Suppressor macrophage (primary cell): Measurements from ENCODE around the gene EFNA5.

Experiments
- DNase-seq, 4 experiments: peaks; one replicate each; pipeline ENCODE4 v3.0.0-alpha.2; 2020 to 2022

EFNA5 gene

DNA sequence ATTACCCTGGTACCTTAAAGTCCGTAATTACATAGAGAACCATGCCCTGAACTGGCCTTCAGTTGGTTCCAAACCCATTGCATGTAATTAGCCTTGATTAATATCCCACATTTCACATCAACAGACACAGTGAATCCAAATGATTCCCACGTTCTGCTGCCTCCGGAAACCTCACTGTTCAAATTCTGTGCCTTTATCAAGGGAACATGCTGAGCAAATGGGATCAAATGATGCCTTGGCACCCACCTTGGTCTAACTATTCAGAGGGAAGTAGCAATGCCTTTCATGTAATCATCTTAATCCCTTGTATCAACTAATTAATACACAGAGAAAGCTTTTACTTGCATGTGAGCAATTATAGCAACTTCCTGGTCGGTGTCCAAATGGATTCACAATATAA, 100.6 kb downstream of the EFNA5 start:
- no peak for DNase-seq

DNA sequence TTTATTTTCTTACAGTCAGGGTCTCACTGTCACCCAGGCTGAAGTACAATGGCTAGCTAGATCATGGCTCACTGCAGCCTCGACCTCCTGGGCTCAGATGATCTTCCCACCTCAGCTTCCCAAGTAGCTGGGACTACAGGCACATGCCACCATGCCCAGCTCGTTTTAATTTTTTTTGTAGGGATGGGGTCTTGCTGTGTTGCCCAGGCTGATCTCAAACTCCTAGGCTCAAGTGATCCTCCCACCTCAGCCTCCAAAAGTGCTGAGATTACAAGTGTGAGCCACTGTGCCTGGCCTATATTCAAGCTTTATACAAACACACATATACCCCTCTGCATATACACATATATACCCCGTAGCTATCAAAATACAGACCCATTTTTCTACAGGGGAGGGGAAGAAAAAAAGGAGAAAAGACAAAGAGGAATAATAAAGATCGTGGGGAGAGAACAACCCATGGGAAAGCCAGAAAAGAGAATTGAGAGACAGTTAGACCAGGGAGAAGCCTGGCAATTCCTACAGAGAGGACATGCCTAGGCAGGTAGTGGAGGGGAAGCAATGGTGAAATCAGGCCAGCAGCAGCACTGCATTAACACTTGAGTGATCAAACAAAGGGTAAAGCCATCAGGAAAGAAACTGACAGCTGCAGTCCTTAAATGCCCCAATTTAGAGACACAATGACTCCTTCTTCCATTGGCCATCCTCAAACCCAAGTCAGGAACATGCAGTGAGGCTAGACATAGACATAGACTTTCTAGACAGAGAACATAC, 102.7 kb downstream of the EFNA5 start:
- DNase-seq, result no peak

DNA sequence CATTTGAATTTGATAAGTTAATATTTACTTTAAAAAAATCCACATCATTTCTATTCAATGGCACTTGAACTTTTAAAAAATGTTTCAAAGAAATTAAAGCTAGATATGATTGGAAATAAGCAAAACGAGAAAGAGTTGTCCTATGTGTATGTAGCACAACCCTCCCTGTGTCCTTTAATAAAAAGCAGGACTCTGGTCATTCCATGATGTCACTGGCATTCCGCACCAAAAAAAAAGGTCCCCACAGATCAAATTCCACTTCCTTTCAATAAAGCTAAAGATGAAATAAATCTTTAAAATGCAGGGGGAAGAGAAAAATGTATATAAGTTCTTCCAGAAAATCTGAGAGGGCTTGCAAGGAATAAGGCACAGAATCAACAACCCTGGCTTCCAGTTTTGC, 103.8 kb downstream of the EFNA5 start:
- DNase-seq, result no peak

DNA sequence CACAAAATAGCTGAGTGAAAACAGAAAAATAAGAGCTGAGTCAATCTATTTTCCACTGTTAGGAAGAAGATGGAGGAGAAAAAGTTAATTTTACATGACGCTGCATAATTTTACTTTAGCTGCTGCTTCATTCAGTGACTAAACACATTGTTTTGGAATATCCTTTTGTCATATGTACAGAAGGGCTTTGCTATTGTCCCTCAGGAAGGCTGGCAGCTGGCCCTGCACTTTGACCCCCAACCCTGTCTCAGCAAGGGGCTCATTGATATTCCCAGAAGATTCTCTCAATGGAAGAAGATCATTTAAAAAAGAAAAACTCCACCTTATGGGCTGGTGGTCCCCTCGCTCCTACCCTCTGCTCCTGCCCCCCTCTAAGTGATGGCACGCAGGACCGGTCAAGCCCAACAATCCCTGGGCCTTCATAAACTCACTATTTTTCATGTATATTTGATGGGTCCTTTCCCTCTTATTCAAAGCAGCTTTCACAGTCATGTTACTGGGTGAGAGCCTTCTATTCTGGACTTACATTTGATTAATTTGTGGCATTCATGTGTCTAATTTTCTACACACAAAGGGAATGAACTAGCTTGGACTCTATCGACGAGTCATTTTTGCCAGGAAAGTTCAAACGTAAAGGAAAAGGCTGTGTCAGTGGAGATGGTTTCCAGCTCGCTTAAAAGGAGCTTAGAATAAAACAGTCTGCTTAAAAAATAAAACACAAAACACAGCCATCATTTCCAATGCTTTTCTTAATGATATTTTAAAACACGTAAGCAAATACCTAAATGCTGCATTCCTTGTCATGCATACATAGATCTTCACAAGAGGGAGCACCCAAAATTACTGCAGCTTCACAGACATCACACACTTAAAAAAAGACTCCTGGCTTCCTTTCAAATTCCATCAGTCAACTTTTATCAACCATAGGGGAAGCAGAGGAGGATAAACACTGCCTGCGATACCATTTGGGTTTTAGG, 104.7 kb downstream of the EFNA5 start:
- no peak for DNase-seq

DNA sequence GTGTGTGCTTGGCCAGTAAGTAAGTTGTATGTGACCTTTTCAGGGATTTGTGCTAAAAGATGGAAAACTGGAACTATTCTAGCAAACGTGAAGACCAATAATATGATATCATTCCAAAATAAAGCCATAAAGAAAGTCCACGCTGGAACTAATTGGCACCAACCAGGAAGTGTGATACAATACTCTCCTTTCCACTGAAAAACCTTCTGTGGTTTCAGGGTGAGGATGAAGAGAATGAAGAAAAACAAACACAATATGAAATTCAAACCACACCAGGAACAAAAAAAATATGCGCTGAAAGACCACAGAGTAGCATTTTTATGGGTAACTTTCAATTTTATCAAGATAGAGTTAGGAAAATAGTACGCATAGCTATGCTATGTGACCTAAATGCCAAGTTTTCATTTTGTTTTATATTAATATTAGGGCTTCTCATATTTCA, 105.8 kb downstream of the EFNA5 start:
- DNase-seq, result no peak

DNA sequence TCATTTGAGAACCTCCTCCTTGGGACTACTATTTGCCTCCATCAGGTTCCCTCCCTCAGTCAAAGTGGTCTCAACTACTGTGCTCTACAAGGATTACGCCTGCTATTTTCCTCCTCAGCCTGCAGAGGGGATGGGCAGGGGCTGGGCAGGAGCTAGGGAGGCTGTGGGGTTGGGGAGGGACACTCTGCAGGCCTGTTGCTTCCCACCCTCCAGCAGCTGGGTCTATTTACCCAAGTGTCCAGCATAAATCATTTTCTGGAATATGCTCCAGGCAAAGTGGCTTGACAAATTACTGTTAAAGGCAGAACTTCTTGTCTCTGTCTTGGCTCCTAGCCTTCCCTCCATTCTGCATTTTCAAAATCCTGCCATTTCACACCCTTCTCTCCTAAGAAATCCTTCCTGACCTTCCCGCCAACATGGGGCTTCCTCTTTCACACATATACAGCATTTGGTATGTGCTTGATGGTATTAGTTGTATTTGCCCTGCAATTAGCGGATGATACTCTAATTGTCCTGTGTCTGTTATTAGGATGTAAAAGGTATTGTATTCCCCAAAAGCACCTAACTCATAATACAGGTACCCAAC, 106.7 kb downstream of the EFNA5 start:
- DNase-seq, result no peak

DNA sequence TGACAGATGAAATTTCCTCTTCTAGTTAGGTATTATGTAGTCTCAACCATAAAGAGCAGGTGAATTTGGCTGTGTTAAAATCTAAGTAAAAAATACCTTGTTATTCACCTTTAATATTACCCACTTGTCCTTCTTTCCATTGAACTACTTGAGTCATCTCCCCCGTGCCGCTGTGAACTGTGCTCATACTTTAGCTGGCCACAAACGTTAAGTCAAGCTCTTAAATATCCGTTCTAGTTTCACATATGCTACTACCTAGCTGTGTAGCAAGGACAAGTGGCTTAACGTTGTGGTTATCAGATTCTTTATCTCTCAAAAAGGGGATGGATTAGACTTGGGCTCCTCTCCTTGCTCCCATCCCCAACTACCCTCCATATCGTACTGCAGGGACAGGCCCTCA, 110.4 kb downstream of the EFNA5 start:
- DNase-seq, result no peak

DNA sequence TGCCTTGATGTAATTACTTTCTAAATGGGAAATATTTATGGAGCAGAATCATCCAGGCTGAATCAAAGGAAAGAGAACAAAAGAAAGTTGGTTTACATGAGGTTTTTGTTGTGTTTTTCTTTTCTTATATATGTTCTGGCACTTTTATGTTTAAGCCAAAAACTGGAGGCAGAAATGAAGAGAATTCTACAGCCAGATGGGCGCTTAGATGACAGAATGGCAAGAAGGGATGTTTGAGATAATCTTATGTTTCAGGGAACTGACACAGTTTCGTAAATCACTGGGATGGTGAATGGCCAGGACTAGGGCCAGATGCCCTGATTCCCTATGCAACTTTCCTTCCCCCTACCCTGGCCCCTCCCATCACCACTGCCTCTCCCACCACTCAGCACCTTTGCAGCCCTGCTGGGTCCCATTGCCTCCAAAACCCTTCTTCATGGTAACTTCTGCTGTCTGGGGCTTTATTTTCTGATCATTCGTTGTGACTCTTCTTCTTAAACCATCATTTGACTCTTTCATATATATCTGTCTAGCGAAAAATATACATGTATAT, 111.8 kb downstream of the EFNA5 start:
- no peak for DNase-seq

DNA sequence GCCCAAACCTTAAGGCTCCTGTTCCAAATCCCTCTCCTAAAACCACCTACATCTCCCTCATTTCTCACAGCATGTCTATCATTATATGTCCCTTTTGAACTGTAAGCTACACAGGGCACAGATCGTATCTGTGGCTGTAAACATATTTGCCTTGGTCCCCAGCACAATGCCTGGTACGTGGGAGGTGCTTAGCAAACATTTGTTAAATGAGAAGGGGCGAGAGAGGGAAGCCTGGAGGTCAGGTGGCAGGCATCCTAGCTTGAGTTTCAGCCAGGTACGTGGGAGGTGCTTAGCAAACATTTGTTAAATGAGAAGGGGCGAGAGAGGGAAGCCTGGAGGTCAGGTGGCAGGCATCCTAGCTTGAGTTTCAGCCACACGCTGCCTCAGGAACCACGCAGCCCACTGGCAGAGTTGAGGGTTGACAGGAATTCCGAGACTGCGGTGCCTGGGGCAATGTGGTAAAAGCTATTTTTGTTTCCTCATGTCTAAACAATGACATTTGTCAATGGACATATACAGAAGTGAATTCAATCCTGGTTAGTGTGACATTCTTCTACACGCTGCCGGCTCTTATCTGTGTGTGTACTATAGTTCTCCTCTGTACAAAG, 113.6 kb downstream of the EFNA5 start:
- DNase-seq, result no peak

DNA sequence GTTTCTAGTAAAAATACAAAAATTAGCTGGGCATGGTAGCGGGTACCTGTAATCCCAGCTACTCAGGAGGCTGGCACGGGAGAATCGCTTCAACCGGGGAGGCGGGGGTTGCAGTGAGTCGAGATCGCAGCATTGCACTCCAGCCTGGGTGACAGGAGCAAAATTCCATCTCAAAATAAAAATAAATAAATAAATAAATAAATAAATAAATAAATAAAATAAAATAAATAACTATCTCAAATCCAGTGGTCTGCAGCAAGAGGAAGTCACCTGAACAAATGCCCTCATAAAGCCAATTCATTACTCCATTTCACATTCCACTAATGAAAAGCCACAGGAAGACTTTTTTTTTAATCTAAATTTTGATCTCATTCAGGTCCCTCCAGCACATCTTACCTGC, 114.2 kb downstream of the EFNA5 start:
- no peak for DNase-seq

DNA sequence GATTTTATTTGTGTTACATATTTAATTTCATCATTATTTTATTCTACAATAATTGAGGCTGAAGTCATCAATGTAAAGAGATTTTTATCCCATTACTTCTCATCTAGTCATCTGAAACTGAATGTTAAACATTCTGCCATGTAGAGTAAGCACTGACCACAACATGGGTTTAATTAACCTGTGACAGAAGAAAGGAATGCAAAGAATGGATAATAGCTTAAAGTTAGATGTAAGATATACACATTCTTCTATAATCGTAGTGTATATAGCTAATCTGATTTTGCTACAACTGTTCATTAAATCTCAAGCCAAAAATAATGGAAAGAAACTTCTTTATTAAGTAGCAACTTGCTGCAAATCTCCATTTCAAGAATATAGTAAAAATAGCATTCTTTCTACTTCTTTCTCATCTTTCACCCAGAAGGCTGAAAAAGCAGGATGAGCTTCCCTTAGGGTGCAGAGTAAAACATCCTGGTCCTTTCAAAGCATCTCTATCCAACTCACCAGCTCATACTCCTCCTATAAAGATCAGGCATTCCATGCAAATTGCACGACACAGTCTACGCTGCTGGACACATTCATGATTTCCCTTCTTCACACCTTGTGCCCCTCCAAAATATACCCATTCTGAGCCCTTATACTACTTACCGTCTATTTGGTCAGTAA, 115.2 kb downstream of the EFNA5 start:
- no peak for DNase-seq

DNA sequence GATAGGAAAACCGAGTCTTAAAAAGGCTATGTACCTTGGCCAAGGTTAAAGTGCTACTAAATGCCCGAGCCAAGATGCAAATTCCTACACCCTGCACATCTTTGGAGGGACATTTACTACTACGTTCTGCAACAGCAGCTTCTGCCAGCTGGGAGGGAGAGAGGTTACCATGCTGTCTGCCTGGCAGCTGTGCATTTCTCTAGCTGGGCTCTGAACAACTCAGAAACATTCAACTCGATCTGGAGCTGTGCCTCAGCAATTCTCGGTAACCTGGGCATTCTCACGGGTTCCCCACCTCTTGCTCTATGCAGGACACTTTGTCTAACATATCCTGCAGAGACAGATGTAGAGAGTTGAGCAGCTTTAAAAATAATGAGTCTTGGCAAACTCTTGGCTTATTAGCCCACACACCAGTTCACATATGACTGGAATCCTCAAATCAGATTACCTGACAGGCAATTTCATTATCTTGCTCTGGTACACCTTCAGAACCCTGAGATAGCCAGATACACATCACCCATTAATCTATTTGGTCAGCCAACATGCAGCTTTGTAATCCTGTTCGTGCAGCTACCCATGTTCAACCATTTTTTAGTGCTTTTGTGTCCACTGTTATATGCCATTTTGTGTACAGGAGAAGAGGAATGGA, 115.8 kb downstream of the EFNA5 start:
- no peak for DNase-seq

DNA sequence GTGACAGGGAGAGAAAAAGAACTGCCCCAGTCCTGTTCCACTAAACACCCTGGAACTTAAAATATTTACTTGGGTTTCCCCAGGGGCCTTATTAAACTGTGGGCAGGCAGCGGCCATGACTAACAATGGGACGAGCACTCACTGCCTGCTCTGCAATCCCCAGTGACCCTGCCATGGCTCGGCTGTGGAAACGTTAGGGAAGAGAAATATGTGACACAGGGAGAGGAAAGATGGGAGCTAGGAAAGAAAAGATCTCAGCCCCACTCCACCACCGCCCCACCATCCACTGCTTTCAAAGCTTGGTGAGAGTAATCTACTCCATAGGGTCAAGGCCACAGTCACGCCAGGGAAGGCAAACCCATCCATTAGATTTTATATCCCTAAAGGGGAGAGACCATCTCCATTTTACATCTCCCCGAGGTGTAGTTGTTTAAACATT, 117.6 kb downstream of the EFNA5 start:
- no peak for DNase-seq

DNA sequence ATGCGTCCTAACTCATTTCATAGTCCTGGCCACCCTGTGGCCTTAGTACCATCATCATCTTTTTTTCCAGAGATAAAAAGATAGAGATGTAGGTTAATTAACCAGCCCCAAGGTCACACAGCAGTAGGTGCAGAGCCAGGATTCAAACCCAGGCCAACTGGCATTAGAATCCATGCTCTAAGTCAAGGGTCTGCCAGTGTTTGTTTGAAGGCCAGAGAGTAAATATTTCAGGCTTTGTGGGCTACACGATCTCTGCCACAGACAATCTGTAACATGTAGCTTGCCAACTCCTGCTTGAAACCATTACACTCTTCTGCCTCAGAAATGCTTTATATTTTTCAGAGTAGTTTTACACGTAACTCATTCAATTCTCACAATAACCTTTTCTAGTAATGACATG, 119.6 kb downstream of the EFNA5 start:
- no peak for DNase-seq

DNA sequence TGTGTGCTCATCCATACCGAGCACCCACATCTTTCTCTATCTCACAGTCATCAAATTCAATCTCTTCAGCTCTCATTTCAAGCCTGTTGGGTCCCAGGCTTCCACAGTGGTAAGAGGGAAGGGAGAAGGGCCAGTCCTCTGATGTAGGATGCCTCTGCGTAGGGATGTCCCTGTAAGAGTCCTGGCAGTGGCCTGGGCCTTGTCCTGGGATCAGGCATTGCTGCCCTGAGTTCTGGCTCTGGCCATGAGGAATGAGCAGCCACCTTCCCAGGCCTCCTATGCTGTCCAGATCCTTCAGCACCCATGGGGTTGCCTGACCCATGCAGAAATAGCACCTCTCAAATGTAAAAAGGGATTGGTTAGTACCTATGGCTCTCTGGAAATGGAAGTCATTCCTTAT, 121.2 kb downstream of the EFNA5 start:
- DNase-seq, result no peak

DNA sequence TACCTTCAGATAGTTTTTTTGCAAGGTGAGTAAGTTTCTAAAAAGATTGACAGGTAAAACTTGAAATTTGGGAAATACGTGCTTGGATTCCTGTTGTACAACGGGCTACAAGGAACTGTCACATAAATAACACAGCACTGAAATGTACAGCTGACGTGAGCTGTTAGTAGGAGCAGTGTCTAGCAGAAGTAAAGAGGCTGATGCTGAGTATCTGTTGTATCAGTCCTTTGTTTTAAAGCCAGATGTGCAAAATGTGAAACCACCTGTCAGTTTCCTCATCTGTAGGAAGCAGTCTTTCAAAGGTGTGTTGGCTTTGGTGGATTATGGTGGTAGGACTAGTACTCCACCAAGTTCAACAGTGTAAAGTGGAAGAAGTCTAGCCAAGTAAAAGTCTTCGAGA, 122.3 kb downstream of the EFNA5 start:
- no peak for DNase-seq

DNA sequence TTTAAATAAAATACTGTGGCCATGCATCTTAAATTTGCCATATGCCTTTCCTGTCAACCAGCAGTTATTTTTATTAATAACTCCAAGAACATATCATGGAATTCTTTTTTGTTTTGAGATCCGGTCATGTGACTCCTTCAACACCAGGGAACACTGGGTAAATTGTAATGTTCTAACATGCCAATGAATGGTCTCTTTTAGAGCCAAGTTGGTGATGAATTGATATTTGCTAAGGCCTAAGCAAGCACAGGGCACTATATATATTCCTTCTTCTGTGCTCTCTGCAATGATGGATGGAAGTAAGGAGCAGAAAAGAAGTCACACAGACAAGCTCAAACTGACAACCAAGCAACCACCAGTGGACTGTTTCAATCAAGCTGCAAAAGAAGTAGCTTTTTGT, 124.0 kb downstream of the EFNA5 start:
- DNase-seq, result no peak

DNA sequence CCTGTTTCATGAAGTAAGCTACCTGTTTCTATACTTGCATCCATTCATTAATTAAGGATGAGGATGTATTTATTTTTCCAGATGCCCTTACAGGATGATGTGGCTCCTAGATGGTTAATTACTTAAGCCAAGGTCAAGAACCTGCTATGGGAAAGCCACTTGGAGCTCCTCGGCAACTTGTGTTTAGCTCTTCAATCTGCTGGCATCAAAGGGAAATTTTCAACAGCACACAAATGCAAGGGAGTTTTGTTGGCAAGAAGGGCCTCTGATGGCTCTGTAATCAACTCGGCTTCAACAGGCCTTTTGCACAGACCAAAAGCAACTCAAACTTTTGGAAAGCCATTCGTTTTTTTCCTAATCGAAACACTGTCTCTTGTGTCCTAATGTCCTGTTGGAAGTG, 125.3 kb downstream of the EFNA5 start:
- DNase-seq, result no peak

DNA sequence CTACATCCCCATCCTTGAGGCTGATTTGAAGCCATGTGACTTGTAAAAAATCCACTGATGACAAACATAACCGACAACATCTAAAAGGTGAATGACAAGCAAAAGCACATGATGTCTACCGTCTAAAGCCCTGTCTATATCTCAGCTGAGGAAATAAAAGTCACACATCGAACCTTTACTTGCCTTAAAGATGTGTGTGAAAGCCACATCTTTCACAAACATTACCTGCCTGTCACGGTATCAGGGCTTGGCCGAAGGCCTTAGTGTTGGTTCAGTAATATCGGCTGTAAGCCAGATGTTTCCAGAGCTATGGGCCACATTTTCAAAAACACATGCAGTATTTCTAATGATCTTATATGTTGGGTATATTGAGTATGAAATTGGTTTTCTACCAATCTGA, 125.8 kb downstream of the EFNA5 start:
- DNase-seq, result no peak

DNA sequence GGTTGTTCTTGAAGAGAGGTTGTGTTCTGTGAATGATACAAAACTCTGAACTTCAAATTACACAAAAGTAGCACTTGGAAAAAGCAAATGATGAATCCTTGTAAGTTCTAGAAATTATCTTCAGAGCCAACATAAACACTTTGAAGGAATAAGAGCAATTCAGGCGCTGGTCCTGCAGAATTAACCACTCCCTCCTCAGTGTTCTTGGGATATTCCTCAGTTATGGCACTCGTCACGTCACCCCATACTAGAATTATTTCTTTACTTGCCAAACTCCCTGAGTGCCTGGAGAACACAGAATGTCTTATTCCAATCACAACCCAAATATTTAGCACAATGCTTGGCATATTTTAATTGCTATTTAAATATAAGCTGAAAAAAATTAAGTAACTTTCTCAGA, 126.3 kb downstream of the EFNA5 start:
- no peak for DNase-seq

DNA sequence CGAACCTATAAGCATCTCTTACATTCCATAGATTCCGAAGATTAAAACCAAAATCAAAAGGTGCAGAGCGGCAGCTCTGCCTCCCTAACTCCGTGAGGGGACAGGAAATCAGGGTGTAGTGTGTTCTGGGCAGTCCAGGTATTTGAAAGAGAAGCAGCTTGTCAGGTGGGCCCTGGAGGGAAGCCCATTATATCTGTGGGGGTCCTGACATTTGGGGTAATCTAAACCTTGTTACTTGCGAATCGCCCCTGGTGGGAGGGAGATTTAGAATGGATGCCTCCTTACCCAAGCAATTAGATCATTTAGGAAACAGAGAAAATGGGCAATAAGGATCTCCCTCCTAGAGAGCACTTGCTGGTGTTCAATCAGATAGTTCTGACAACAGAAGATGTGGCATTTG, 126.9 kb downstream of the EFNA5 start:
- DNase-seq, result no peak

DNA sequence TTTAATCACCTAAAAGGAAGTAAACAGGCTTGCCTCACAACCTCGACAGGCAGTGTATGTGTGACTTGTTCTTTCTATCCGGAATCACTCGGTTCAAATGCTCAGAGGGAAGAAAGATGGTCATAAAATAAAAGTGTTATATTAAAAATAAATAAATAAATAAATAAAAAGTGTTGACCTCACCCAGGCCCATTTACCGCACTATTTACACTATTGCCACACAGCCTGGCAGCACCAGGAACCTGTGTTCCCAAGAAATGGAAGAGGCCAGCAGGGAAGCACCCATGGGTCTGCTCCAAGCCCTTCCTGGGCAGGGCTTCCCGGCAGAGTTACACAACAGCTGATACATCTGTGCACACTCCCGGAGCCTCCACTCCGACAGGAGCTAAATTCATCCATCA, 127.9 kb downstream of the EFNA5 start:
- DNase-seq, result no peak
